ENCODE results near the gene AMACR.
"Not testable (repeated sequence)": the region's sequence is repeated elsewhere in the genome, so short reads cannot be mapped to it uniquely, and the experiment has no call there.

DNA sequence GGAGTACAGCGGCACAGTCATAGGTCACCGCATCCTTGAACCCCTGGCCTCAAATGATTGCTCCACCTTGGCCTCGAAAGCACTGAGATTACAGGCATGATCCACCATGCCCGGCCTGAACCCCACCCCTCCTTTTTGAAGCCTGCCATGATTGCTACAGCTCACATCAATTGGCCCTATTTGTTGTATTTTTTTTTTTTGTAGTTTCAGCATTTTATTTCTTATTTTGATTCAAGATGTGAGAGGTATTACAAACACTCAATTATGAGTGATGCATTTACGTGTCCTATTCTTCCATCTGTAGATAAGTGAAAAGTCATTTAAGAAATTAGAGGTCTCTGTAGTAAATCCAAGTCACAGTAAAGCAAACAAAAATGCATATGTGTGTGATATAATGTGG is 55.7 kb downstream of the AMACR start:
- not testable (repeated sequence) for TF ChIP-seq HDAC6 (IDR thresholded peaks at IDR 0.05; ENCODE audit: unreplicated experiment); POLR2AphosphoS5 (IDR thresholded peaks at IDR 0.05; ENCODE audit: low read length); BACH1 (IDR thresholded peaks at IDR 0.05; ENCODE audit: borderline replicate concordance); POLR2A (IDR thresholded peaks at IDR 0.05; ENCODE audit: low read depth, low read length); YY1 (IDR thresholded peaks at IDR 0.05; ENCODE audit: low read depth, low read length); EP300 (IDR thresholded peaks at IDR 0.05; ENCODE audit: borderline replicate concordance in 1 of 2, control insufficient read depth in 1 of 2, low read depth in 2 of 2, low read length in 2 of 2); ATF7 (IDR thresholded peaks at IDR 0.05; ENCODE audit: low read depth); BHLHE40 (IDR thresholded peaks at IDR 0.05; ENCODE audit: borderline replicate concordance in 1 of 2, low read depth in 2 of 2, low read length in 1 of 2); POU2F2 (IDR thresholded peaks at IDR 0.05; ENCODE audit: borderline replicate concordance, low read depth, low read length)
- TF ChIP-seq, protein P1, sequence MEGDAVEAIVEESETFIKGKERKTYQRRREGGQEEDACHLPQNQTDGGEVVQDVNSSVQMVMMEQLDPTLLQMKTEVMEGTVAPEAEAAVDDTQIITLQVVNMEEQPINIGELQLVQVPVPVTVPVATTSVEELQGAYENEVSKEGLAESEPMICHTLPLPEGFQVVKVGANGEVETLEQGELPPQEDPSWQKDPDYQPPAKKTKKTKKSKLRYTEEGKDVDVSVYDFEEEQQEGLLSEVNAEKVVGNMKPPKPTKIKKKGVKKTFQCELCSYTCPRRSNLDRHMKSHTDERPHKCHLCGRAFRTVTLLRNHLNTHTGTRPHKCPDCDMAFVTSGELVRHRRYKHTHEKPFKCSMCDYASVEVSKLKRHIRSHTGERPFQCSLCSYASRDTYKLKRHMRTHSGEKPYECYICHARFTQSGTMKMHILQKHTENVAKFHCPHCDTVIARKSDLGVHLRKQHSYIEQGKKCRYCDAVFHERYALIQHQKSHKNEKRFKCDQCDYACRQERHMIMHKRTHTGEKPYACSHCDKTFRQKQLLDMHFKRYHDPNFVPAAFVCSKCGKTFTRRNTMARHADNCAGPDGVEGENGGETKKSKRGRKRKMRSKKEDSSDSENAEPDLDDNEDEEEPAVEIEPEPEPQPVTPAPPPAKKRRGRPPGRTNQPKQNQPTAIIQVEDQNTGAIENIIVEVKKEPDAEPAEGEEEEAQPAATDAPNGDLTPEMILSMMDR (IDR thresholded peaks at IDR 0.05 in 2 of 3, conservative IDR thresholded peaks at IDR 0.05 in 1 of 3; ENCODE audit: control insufficient read depth in 2 of 3, extremely low read depth in 1 of 3, insufficient read depth in 1 of 3, low read depth in 3 of 3, low read length in 3 of 3): not testable (repeated sequence)

Measured in GM12878 (cell line).